GM21515 (cell line): ENCODE results near the gene MGAT5.

Experiments used
- ATAC-seq: cut with Tn5 transposase; IDR thresholded peaks from one replicate; pipeline ENCODE4 v1.9.1; 2021; ENCODE audit not compliant: unreplicated experiment

MGAT5 gene

DNA sequence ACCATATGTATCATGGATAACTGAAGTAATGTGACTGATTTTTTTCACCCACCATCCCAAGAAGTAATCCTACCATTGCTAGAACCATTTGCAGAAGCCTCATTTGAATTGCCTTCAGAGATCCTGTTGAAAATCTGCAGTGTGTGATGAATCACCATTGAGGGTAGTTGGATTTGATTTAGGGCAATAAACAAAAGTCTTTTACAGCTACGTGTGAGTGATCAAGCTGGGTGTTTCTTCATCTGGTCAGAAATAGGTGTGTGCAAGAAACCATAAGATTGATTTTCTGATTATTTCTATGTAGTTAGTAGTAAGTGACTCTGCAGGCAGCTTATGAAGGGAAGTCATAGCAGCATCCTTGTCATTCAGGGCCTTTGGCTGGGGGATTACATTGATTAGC is 159.6 kb downstream of the MGAT5 start:
- ATAC-seq, result no peak

DNA sequence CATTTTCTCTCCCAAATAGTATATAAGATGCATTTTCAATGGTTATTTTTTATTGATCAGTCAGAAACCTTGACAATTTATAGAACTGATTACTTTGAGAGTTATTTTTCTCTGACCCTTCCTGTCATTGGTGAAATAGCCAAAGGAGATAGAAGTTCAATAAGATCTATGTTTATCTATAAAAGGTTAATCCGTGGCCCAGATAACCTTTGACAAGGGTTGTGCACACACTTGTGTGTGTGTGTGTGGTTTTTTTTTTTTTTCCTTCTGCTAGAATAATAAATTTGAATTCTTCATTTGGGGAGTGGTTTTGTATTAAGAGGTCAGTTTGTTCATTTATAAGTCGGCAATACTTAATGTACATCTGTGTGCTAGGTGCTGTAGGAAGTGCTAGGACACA is 160.0 kb downstream of the MGAT5 start:
- ATAC-seq, result no peak

DNA sequence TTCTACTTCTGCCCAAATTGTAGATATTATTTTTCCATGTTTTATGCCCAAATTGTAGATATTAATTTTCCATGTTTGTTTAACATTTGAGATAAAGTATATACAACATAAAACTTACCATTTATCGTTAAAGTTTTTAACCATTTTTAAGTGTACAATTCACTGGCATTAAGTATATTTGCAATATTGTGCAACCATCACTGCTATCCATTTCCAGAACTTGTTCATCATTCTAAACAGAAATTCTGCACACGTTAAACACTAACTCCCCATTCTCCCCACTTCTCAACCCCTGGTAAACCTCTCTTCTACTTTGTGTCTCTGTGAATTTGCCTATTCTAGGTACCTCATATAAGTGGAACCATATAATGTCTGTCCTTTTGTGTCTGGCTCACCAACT is 162.1 kb downstream of the MGAT5 start:
- ATAC-seq, result no peak

DNA sequence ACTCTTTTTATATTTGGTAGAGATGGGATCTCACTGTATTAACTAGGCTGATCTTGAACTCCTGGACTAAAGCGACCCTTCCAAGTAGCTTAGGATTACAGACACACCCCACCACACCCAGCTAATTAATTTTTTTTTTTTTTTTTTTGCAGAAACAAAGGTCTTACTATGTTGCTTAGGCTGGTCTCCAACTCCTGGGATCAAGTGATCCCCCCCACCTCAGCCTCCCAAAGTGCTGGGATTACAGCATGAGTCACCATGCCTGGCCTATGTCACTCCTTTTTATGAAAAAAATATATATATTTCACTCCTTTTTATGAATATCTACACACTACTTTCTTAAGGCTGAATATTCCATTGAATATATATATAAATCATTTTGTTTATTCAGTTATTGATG is 162.8 kb downstream of the MGAT5 start:
- no peak for ATAC-seq

DNA sequence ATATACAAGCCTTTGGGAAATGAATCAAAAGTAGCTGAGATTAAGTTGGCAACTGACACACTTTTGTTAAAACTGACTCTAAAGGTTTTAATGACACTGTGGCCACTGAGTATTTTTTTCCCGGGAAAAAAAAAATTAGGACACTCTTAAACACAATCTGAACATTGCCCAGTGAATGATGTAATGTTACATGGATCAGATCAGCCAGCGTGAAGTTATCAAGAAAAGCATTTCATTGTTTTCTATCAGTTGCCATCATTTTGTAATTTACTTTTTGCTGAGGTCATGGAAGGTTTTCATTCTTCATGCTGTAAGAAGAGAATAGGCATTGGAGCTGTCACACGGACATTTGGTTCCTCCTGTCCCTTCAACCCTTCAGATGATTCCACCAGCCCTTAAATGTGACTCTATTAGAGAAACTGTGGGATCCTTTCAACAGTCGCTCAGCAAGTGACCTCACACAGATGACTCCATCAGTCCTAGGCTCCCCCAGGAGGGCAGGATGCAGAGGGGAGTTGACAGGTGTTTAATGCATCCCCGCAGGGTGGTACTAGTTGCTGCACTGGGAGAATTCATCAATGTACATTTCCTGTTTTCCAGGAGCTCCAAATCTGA is 164.2 kb downstream of the MGAT5 start:
- ATAC-seq, result no peak

DNA sequence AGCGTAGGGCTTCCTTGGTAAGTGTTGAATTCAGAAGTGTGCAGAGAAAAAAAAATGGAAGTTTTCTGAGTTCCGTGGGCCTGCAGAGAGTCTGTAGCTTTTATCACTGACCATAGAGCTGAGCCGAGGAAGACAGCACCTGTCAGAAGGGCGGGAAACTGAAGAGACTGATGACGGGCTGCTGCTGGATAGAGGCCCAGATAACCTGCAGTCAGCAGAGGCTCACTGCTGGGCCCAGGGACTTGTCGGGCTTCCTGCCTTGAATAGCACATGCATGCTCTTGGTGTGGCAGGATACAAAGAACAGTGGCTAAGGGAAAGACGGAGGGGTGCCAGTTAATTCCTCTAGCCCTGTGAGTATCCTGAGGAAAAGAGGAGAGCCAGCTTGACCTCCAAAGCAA is 166.4 kb downstream of the MGAT5 start:
- ATAC-seq, result no peak

DNA sequence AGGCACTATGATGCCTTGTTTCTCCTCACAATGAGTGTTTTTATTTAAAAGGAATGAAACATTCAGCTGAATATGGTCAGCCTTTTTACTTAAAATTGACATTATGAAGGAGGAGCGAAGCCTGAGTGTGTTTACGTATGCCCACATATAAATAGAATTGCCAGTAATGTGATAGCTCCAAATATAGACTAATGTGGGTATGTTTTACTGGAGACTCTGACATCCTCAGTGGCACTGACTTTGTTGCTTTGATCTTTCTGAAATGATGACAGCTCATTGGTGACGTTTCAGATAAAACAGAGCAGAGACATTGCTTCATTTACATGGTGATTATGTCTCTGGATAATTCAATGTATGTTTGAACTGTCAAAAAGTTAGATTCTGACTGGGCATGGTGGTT is 167.0 kb downstream of the MGAT5 start:
- no peak for ATAC-seq

DNA sequence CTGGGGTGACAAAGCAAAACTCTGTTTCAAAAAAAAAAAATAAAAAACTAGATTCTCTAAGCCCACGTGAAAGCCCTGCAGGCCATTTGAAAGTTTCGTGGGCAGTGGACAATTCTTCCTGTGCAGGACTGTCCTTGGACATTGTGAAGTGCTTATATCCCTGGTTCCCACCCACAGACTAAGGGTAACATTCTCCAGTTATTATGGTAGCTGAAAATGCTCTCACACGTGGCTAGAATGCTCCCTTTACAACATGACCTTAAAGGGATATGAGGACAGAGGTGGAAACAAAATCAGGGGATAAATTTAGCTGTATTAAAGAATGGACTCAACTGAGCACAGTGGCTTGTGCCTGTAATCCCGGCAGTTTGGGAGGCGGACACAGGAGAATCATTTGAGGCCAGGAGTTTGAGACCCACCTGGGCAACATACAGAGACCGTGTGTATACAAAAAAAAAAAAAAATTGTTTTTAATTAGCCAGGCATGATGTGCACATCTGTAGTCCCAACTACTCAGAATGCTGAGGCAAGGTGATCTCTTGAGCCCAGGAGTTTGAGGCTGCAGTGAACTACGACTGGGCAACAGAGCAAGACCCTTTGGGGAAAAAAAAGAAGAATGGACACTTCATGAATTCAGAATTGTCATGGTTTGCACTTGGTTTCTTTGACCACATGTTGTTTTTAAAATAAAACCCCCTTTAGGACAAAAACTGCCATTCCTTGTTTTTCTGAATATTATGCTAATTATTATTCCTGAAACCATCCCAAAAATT is 167.9 kb downstream of the MGAT5 start:
- ATAC-seq, result no peak

DNA sequence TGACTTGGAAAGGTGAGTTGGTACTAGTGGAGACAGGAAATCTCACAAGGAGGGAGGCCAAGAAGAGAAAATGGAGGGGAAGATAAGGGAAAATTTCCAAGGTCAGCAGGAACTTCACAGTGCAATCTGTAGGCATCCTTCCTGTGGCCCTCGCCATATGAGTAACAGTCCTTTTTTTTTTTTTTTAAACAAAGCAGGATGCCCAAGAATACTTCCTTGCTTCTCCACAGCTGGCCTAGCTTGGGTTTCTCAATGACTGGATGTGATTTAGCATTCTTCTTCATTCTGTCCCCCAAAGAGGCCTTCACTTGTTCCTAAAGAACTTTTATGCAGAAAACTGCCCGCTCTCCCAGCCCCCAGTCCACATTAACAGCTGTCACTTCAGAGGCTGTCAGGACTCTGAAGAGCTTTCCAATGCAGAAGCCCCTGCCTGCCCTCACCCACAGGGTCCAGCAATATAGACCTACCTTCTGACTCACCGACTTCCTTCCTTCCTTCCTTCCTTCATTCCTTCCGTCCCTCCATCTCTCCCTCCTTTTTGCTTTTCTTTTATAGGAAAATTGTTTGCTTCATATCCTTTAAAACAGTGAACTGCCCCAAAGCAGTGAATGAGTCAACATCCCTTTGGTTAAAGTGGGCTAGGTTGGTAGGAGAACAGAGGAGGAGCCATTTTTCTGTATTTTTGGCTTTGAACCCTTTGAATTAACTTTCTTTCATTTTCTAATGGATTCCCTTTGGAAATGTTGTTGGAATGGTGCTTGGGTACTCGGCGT is 172.0 kb downstream of the MGAT5 start:
- no peak for ATAC-seq

DNA sequence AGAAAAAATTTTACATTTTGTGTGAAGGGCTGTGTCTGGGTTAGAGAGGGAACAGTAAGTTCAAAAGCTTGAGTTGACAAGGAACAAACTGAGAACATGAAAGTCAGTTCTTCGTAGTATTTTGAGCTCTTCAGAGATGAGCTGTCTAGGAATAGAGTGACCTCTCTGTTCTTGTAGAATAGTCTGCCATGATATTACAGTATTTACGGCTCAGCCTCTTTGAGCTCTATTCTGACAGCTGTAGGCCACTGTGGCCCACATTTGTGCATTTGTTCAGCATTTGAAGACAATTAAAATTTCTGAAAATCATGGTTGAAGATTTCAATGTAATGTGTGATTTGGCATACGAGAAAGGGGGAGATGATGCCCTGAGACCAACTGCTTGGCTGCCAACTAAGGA is 172.8 kb downstream of the MGAT5 start:
- ATAC-seq, result no peak

DNA sequence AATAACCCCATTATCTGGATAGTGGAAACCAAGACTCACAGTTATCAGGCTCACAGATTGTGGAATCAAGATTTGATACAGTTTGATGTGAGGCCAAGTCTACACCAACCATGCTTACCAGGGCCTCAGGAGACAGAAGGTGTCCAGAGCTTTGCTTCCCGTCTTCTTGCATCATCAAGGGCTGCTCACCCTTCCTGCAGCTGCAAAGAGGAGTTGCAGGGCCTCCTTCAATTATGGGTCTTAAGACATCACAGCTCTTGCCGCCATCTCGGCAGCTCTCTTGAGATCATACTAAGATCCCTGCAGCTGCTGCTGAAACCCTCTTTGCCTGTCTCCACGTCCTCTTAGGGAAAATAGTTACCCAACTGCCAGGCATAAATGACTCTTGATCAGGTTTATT is 176.0 kb downstream of the MGAT5 start:
- ATAC-seq, result no peak

DNA sequence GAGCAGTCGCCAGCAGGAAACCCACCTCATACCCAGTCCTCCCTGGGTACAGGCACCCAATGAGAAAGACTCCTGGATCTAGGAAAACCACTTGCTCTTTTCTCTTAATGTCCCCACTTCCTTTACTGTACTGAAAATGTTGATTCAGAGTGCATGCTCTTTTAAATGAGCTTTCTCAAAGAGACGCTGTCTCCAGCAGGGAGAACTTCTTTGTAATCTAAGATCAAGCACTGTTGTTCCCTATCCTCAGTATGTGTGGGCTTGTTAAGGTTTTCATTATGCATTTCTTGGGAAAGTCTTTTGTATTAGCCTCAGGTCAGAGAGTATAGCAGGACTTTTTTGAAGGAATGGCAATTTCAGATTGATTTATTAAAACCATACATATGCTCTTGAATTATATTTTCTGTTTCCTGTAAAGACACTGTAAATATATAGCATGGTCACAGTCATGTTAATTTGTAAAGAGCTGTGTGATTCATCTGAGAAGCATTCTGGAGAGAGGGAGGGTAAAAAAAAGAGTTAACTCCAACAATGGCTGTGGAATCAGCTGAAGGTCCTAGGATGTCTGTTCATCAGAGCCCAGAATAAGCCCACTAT is 178.1 kb downstream of the MGAT5 start:
- no peak for ATAC-seq

DNA sequence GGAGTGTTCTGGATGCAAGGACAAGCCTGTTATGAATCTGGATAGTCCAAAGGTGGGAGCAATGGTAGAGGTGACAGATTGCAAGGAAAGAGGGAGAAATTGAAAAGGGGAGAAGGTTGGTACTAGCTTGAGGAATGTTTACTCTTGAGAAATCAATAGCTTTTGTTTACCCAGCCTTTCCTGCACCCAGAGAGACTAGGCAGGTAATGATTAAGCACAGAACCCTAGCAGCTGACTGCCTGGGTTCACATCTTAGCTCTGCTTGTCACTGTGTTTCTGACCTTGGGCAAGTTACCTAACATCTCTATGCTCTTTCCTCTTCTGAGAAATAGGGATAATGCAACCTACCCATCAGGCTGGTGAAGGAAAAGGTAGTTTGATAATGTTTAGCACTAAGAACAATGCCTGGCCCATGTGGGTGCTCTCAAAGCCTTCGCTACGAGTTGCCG is 178.6 kb downstream of the MGAT5 start:
- no peak for ATAC-seq

DNA sequence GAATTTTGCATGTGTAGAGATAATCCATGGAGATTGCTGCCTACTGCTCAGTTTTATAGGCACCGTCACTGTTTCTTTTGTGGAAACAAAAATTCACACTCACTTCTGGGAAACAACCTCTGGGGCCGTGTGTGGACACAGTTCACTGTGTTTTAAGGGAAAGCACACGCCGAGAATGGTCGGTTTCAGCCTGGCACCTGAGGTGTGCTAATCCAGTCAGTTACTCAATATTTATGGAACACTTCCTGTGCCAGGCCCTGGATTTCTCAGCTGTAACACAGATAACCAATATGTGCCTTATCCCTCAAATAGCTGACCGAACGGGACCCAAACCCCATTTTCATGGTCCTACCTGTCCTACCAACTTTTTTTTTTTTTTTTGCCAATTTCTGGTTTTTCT is 179.6 kb downstream of the MGAT5 start:
- ATAC-seq, result no peak

DNA sequence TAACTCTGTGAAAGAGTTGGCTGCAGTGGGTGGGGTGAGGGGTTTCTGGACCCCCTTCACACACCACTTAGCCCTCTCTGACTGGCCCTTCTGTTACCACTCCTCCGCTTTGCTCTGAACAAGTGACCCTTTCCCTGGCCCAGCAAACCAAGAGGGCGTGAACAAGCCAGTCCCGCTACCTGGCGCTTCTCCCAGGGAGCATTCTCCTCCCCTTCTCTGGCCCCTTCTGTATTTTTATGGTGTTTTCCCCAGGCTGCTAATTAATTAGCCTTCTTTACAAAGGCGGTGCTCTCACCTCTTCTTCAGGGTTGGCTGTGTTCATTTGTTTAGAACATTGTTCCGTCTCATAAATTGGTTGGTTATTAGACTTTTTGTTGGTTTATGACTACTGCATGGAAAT is 180.1 kb downstream of the MGAT5 start:
- no peak for ATAC-seq

DNA sequence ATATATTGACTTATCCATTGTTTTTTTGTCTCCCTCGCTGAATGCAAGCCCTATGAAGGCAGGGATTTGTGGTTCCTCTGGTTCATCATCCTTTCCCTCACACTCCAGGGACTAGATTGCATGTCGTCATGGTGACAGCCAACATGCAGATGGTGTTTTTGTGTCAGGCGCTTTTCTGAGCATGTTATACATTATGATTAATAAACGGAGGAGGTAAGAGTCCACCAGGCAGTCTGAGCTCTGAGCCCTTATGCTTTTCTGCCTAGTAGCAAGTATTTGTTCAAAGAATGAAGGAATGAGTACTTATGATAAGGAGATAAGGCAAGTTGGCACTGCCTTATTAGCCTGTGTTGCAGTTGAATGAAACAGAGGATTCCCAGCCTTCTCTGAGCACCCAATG is 181.6 kb downstream of the MGAT5 start:
- ATAC-seq, result no peak

DNA sequence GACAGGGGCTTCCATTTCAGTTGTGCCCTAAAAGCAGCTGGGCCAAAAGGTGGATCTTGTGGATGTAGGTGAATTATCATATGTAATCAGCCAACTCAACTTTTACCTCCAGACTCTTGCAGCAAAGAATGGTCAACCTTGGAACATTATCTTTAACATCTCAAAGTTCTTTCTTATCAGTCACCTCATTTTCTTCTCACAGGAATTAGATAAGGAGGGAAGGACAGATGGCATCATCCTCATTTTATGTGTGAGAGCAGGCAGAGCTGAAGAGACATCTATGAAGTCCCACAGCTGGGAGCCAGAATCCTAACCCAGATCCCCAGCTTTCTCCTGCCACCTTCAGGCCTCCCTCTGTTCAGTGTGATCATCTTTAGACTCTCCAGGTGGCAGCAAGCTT is 182.1 kb downstream of the MGAT5 start:
- no peak for ATAC-seq

DNA sequence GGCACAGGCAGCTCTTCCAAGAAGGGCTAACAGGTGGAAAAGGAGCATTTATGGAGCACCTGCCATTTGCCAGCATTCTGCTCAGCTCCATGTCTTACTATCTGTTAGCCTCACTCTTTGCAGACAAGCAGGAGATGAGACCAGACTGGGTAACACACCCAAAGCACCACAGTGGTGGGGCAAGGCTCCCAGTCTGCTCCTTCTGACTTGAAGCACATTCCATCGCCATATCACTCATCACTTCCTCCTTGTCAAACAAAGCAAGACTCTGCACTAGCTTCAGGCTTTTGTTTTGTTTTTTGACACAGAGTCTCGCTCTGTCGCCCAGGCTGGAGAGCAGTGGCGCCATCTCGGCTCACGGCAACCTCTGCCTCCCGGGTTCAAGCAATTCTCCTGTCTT is 182.8 kb downstream of the MGAT5 start:
- no peak for ATAC-seq

DNA sequence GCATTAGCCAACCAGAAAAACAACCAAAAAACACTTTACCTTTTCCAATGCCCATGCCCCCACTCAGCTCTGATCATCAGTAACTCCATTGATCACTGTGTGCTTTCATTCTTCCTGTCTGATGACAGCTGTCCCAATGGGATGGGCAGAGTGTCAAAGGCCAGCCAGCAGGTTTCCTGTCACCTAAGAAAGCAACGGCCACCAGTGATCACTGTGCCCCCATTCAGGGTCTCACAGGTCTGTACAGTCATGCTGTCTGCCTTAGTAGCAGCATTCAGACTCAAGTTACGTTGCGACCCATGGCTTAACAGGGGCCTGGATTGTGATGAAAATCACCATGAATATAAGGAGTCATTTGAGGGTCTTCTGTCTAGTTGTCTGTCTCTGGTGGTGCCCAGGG is 184.5 kb downstream of the MGAT5 start:
- no peak for ATAC-seq

DNA sequence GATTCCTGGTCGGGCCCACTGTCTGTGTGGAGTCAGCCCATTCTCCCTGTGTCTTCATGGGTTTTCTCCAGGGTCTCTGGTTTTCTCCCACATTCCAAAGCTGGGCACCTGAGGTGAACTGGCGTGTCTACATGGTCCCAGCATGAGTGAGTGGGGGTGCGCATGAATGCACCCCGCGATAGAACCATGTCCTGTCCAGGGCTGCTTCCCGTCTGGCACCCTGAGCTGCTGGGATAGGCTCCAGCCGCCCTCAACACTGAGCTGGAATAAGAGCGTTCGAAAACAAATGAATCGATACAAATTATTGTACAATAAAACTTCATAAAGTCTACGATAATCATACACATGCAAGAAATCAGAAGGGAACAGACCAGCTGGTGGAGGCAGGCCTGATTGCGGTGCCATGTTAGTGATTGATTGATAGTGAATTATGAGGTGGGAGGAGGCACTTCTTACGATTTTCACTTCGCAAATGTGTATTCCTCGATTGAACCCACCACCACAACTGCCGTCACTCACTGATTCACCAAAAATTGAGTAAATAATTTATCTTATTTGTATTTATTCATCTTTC is 186.6 kb downstream of the MGAT5 start:
- ATAC-seq, result no peak

DNA sequence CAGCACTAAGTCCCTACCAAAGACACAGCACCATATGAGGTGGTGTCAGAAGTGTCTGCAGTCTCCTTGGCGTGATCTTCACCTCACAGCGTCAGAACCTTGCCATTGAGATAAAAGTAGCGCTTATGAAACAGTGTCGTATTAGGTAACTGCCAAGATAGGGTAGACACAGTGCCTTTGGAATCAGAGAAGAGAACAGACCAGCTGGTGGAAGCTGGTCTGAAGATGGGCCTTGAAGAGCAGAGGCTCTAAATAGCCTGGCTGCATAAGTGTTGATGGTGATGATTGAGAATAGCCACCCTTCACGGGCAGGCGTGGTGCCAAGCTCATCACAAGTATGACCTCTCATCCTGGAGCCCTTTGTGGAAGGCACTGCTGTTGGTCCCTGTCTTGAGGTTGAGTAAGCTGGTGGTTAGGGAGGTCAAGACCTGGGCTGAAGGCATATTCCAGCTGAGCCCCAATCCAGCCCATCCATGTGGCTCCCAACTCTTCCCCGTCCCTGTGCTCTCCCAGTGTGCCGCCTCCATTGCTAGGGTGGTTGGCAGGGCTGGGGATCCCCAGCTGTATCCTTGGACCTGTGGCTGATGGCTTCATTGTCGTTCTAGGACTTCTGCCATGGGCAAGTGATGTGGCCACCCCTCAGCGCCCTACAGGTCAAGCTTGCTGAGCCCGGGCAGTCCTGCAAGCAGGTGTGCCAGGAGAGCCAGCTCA is 187.4 kb downstream of the MGAT5 start:
- ATAC-seq, result no peak
